HG03103 (cell line): Measurements from ENCODE around the gene ANKRD33.
"Not testable (repeated sequence)": the region's sequence is repeated elsewhere in the genome, so short reads cannot be mapped to it uniquely, and the experiment has no call there.

Experiments
- ATAC-seq: cut with Tn5 transposase; IDR thresholded peaks from one replicate; pipeline ENCODE4 v1.9.1; 2021; ENCODE audit warnings: low read depth; ENCODE audit not compliant: unreplicated experiment

The ANKRD33 gene

GRCh38 chr12:51874486-51874885 lies 13.4 kb upstream of the ANKRD33 start:
- ATAC-seq, result no peak

- no peak for ATAC-seq
These were observed 8.8 kb upstream of the ANKRD33 start for GRCh38 chr12:51879102-51879501.

- no peak for ATAC-seq
These were observed 4.6 kb upstream of the ANKRD33 start for GRCh38 chr12:51883295-51883694.

GRCh38 chr12:51883998-51884675 lies 3.8 kb upstream of the ANKRD33 start:
- no peak for ATAC-seq

- ATAC-seq, result no peak
These were observed 3.1 kb upstream of the ANKRD33 start for GRCh38 chr12:51884676-51885229.

GRCh38 chr12:51885294-51886020 lies 2.4 kb upstream of the ANKRD33 start:
- not testable (repeated sequence) for ATAC-seq

- ATAC-seq, result no peak
These were observed 1.7 kb upstream of the ANKRD33 start for GRCh38 chr12:51886021-51886710.

GRCh38 chr12:51888316-51889215 lies 663 bp downstream of the ANKRD33 start:
- no peak for ATAC-seq

- no peak for ATAC-seq
These were observed 1.6 kb downstream of the ANKRD33 start for GRCh38 chr12:51889216-51890132.

- no peak for ATAC-seq
These were observed 2.2 kb downstream of the ANKRD33 start for GRCh38 chr12:51890133-51890464.

GRCh38 chr12:51890511-51891171 lies 2.7 kb downstream of the ANKRD33 start:
- ATAC-seq, result no peak

GRCh38 chr12:51891843-51892242 lies 3.9 kb downstream of the ANKRD33 start:
- ATAC-seq, result no peak

GRCh38 chr12:51893786-51894185 lies 5.9 kb downstream of the ANKRD33 start:
- ATAC-seq, result no peak

GRCh38 chr12:51895378-51896135 lies 7.7 kb downstream of the ANKRD33 start:
- ATAC-seq, result no peak

- no peak for ATAC-seq
These were observed 8.3 kb downstream of the ANKRD33 start for GRCh38 chr12:51896236-51896635.

- no peak for ATAC-seq
These were observed 9.3 kb downstream of the ANKRD33 start for GRCh38 chr12:51897181-51897580.

GRCh38 chr12:51898506-51898905 lies 10.6 kb downstream of the ANKRD33 start:
- no peak for ATAC-seq

GRCh38 chr12:51898937-51899336 lies 11.0 kb downstream of the ANKRD33 start:
- no peak for ATAC-seq
